ENCODE data around the gene MAN1C1. TPM values are rescaled to one million over a fixed set of nuclear protein-coding genes. Genes with fewer than 3 reads are reported as not detected.

Gene MAN1C1
- total and polyA plus RNA-seq, 7 donors: 1.8 to 6.7 (median 2.0) TPM

DNA sequence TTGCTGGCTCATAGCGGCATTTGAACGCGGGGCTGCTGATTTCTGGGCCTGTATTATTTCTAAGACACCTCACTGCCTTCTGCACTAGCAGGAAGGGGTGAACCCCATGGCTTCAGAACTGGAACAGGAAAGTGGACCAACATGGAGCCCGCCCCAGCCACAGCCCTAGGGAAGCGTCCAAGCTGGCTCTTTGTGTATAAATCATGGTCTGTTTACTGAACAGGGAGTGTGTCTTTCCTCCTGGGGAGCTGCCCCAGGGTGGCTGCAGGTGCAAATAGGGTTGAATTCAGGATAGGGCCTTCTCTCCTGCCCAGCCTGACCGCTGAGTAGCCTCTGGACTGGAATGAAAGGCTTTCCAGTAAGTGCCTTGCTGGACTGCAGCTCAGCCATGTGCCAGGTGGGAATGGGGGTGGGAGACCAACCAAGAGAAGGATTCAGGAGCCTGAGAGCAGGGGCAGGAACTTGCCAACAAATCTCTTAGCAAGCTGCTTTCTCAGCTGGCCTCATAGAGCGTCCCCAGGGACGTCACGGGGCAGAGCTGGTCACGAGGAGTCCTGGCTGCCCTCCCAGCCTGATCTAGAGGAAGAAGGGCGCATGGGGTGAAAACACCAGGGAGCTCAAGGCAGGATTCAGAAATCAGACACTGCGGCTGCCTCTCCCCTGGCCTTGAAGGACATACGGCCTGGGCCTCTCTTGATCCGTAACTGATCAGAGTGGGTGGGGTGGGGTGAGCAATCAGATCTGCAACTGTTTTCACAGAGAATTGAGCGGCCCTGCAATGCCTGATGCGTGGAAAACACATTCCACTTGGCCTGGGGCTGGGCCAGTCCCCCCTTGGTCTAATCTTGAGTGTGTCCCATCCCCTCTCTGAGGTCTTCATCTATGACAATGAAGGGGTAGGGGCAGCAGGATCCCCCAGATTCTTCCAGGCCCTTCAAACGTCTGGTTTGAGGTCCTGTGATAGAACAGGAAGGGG, 126.9 kb downstream of the MAN1C1 start:
- no peaks in the 10 kb centered on the region for H3K27me3 ChIP-seq (ENCODE audit: insufficient read depth in 3 of 3, low read length in 2 of 3)
- WGBS, 3 donors: 11 to 16% (median 14%) methylated on average over 17 of the region's 17 CpGs
- TF ChIP-seq, protein P1, sequence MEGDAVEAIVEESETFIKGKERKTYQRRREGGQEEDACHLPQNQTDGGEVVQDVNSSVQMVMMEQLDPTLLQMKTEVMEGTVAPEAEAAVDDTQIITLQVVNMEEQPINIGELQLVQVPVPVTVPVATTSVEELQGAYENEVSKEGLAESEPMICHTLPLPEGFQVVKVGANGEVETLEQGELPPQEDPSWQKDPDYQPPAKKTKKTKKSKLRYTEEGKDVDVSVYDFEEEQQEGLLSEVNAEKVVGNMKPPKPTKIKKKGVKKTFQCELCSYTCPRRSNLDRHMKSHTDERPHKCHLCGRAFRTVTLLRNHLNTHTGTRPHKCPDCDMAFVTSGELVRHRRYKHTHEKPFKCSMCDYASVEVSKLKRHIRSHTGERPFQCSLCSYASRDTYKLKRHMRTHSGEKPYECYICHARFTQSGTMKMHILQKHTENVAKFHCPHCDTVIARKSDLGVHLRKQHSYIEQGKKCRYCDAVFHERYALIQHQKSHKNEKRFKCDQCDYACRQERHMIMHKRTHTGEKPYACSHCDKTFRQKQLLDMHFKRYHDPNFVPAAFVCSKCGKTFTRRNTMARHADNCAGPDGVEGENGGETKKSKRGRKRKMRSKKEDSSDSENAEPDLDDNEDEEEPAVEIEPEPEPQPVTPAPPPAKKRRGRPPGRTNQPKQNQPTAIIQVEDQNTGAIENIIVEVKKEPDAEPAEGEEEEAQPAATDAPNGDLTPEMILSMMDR (IDR thresholded peaks at IDR 0.05): no peak
- intact Hi-C loops (cut with DNase I): loop anchor here (1.0 to 5.0 kb wide), 4 partner anchors 46 to 126 kb away; partner anchors contain the start of gene MAN1C1 (in 1 of the 2)
- peak overlapping the region; percentile 24 for H3K4me3 ChIP-seq
- no peaks in the 10 kb centered on the region for H3K36me3 ChIP-seq (ENCODE audit: insufficient read depth in 1 of 2, low read depth in 1 of 2)
- DNase-seq (peak; percentile 92 to 98), ATAC-seq (peak; percentile 91 to 94 (median 91))
- peaks cover 22% of the 10 kb centered on the region for H3K4me1 ChIP-seq
- H3K27ac ChIP-seq: peak overlapping the region; percentile 93
- H3K9me3 ChIP-seq: no peaks in the 10 kb centered on the region

- Histone ChIP-seq H3K9me3 (no peaks in the 10 kb centered on the region), H3K27ac (peak overlapping the region; percentile 93), H3K4me3 (peak overlapping the region; percentile 24), H3K27me3 (ENCODE audit: insufficient read depth in 3 of 3, low read length in 2 of 3) (no peaks in the 10 kb centered on the region), H3K4me1 (peaks cover 22% of the 10 kb centered on the region), H3K36me3 (ENCODE audit: insufficient read depth in 1 of 2, low read depth in 1 of 2) (no peaks in the 10 kb centered on the region)
- ATAC-seq (peak; percentile 83 to 87 (median 86)), DNase-seq (peak; percentile 71 to 83)
- TF ChIP-seq, protein P1 (IDR thresholded peaks at IDR 0.05): peak; percentile 50
- 5 to 12% (median 10%) methylated on average over 8 of the region's 8 CpGs for WGBS, 3 donors
- intact Hi-C loops (cut with DNase I): loop anchor here (5.0 kb wide), 3 partner anchors 47 to 127 kb away; partner anchors contain the start of gene MAN1C1 (in 1 of the 2)
These were observed 127.6 kb downstream of the MAN1C1 start for GRCh38 chr1:25744140-25744581.

GRCh38 chr1:25744636-25745425, 128.2 kb downstream of the MAN1C1 start:
- peak in 1 of 2 donors; percentile 27 for DNase-seq
- Histone ChIP-seq H3K36me3 (ENCODE audit: insufficient read depth in 1 of 2, low read depth in 1 of 2) (peaks cover 0 to 4% of the 10 kb centered on the region in 2 donors), H3K27ac (peak overlapping the region; percentile 93), H3K4me3 (no peak overlapping the region), H3K9me3 (no peaks in the 10 kb centered on the region), H3K27me3 (ENCODE audit: insufficient read depth in 3 of 3, low read length in 2 of 3) (no peaks in the 10 kb centered on the region), H3K4me1 (peaks cover 22% of the 10 kb centered on the region)
- 88 to 92% (median 91%) methylated on average over 8 of the region's 8 CpGs for WGBS, 3 donors
- no peak for ATAC-seq
- TF ChIP-seq, protein P1 (IDR thresholded peaks at IDR 0.05): no peak
- intact Hi-C loops (cut with DNase I): loop anchor here (5.0 kb wide), 3 partner anchors 48 to 128 kb away; partner anchors contain the start of gene MAN1C1 (in 1 of the 2)

- no peak overlapping the region for H3K4me3 ChIP-seq
- WGBS, 3 donors: 91 to 92% (median 91%) methylated on average over 20 to 22 of the region's 22 CpGs
- no peak overlapping the region for H3K27ac ChIP-seq
- peaks cover 22% of the 10 kb centered on the region for H3K4me1 ChIP-seq
- TF ChIP-seq, protein P1 (IDR thresholded peaks at IDR 0.05): no peak
- H3K27me3 ChIP-seq (ENCODE audit: insufficient read depth in 3 of 3, low read length in 2 of 3): no peaks in the 10 kb centered on the region
- H3K36me3 ChIP-seq (ENCODE audit: insufficient read depth in 1 of 2, low read depth in 1 of 2): peaks cover 0 to 4% of the 10 kb centered on the region in 2 donors
- DNase-seq (no peak), ATAC-seq (no peak)
- no peaks in the 10 kb centered on the region for H3K9me3 ChIP-seq
- intact Hi-C loops (cut with DNase I): no loop called here
These were observed 129.9 kb downstream of the MAN1C1 start for GRCh38 chr1:25746299-25747045.

All from psoas muscle (tissue), 8 donors.